Gastroesophageal sphincter (tissue), 4 donors: ENCODE data around the gene RSF1. TPM values are rescaled to one million over a fixed set of nuclear protein-coding genes. Genes with fewer than 3 reads are reported as not detected.

Experiments used
- ATAC-seq: fragments of 150-250 bp; one replicate; pipeline ENCODE4 v1.9.1; 2016; ENCODE audit warnings: mild to moderate bottlenecking, moderate library complexity
- H3K27ac ChIP-seq, 4 donors: fragments of 200-600 bp; sonication (generic) in 3 of 4; 1 replicate in 3 of 4; 2 replicates in 1 of 4; pipeline ENCODE4 v1.5.1; 2016 to 2019
- H3K27me3 ChIP-seq: fragments of 200-600 bp; sonication (generic); one replicate; pipeline ENCODE4 v1.5.1; 2019
- H3K36me3 ChIP-seq, 2 donors: fragments of 200-600 bp; sonication (generic); one replicate each; pipeline ENCODE4 v1.5.1; 2019; ENCODE audit warnings: control low read depth in 1 of 2
- H3K4me1 ChIP-seq, 3 donors: fragments of 200-600 bp; sonication (generic); 1 replicate in 2 of 3; 2 replicates in 1 of 3; pipeline ENCODE4 v1.5.1; 2016 to 2019; ENCODE audit warnings: control low read depth in 2 of 3
- H3K4me3 ChIP-seq, 2 donors: fragments of 200-600 bp; sonication (generic); one replicate each; pipeline ENCODE4 v1.5.1; 2019; ENCODE audit warnings: mild to moderate bottlenecking in 1 of 2, moderate library complexity in 1 of 2
- H3K9me3 ChIP-seq, 3 donors: fragments of 200-600 bp; sonication (generic); one replicate each; pipeline ENCODE4 v1.5.1; 2017 to 2019; ENCODE audit warnings: control low read depth in 2 of 3
- EP300 ChIP-seq: sonication (generic); formaldehyde crosslinking; IDR thresholded peaks from one replicate; pipeline ENCODE4 v1.6.1; 2017; ENCODE audit warnings: antibody characterized with exemption, mild to moderate bottlenecking
- POLR2A ChIP-seq, 2 donors: fragments of 450-650 bp; IDR thresholded peaks; one replicate each; pipeline ENCODE4 v1.6.1; 2017; ENCODE audit warnings: antibody characterized with exemption in 2 of 2, mild to moderate bottlenecking in 2 of 2, moderate library complexity in 1 of 2
- POLR2AphosphoS5 ChIP-seq: sonication (generic); formaldehyde crosslinking; IDR thresholded peaks from one replicate; pipeline ENCODE4 v1.6.1; 2017; ENCODE audit warnings: antibody characterized with exemption
- WGBS, 2 donors: methylation state at CpG; one replicate each; pipeline ENCODE4 v1.1.5; 2018; ENCODE audit warnings: low coverage in 1 of 2; 5-methylcytosine and 5-hydroxymethylcytosine counted together
- total RNA-seq, 4 donors: library from RNA; depleted of rRNA; stranded (reverse); fragments of >200 nt; gene quantifications; one replicate each; pipeline ENCODE4 v1.1.0, GENCODE V29; 2016
- TF ChIP-seq, protein P1 (sequence below), 4 experiments: fragments of 200-600 bp in 2 of 4; fragments of 450-650 bp in 2 of 4; sonication (generic) in 1 of 4; IDR thresholded peaks; one replicate each; pipeline ENCODE4 v1.5.1; 2017 to 2019; ENCODE audit warnings: antibody characterized with exemption in 4 of 4, mild to moderate bottlenecking in 2 of 4, moderate library complexity in 2 of 4

RSF1 gene
- total RNA-seq, 4 donors from 2014 or later, result 63.9 to 99.1 (median 80.8) TPM

DNA sequence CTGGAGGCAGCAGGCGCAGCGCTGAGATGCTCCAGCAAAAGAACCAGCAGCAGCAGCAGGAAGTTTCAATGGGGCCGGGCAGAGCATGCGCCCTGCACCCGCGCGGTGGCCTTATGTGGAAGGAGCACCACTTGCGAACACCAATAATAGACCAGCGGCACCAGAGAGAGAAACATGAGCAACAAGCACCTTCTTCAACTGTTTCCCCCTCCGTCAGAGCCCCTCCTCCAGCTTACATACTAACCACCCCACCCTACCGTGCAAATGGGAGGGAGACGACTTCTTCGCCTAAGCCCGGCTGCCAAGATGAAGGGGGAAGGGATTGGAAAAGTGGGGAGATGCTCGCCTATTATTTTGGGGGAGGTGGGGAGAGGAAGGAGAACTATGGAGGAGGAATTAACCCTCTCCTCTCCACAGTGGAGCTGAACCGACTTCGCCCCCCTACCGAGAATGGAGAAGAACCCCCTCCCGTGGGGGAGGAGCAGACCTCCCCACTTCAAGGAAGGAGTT lies 1.1 kb downstream of the RSF1 start:
- Histone ChIP-seq H3K9me3 (no peaks in the 10 kb centered on the region), H3K27ac (peak overlapping the region; percentile 95 to 99 (median 96)), H3K4me1 (peaks cover 0 to 68% (median 24%) of the 10 kb centered on the region in 3 donors), H3K36me3 (no peaks in the 10 kb centered on the region), H3K4me3 (peak overlapping the region; percentile 98 to 100), H3K27me3 (no peaks in the 10 kb centered on the region)
- ATAC-seq, result peak; percentile 29
- TF ChIP-seq POLR2A (IDR thresholded peaks at IDR 0.05) (no peak), POLR2AphosphoS5 (peak; percentile 69), EP300 (no peak)
- TF ChIP-seq, protein P1, sequence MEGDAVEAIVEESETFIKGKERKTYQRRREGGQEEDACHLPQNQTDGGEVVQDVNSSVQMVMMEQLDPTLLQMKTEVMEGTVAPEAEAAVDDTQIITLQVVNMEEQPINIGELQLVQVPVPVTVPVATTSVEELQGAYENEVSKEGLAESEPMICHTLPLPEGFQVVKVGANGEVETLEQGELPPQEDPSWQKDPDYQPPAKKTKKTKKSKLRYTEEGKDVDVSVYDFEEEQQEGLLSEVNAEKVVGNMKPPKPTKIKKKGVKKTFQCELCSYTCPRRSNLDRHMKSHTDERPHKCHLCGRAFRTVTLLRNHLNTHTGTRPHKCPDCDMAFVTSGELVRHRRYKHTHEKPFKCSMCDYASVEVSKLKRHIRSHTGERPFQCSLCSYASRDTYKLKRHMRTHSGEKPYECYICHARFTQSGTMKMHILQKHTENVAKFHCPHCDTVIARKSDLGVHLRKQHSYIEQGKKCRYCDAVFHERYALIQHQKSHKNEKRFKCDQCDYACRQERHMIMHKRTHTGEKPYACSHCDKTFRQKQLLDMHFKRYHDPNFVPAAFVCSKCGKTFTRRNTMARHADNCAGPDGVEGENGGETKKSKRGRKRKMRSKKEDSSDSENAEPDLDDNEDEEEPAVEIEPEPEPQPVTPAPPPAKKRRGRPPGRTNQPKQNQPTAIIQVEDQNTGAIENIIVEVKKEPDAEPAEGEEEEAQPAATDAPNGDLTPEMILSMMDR (IDR thresholded peaks at IDR 0.05), result peak in 3 of 4 experiments; percentile 40 to 42 (median 42)
- WGBS, 2 donors, result 0% methylated on average over 8 to 13 of the region's 19 CpGs

DNA sequence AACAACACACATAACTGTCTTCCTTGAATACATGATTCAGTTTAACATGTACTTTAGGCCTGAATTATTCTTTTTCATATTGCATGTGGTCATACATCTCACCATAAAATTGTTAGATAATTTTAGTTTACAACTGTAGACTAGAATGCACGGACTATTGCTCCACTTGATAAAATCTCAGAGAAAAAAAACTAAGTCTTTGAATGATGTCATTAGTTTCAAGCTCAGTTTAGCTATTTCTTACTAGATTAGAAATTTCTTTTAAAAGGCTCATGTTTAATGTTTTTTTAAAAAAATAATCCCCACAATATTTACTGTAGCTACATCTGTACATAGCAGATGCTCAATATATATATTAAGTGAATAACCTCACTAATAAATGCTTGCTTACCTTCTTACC lies 5.1 kb downstream of the RSF1 start:
- Histone ChIP-seq H3K4me1 (peaks cover 0 to 51% (median 21%) of the 10 kb centered on the region in 3 donors), H3K4me3 (no peak overlapping the region), H3K27me3 (no peaks in the 10 kb centered on the region), H3K36me3 (no peaks in the 10 kb centered on the region), H3K9me3 (no peaks in the 10 kb centered on the region), H3K27ac (no peak overlapping the region)
- WGBS, 2 donors, result 36 to 58% methylated on average over 1 of the region's 1 CpG
- TF ChIP-seq POLR2A (IDR thresholded peaks at IDR 0.05) (no peak), EP300 (no peak), POLR2AphosphoS5 (no peak)
- TF ChIP-seq, protein P1 (IDR thresholded peaks at IDR 0.05), result no peak
- no peak for ATAC-seq

DNA sequence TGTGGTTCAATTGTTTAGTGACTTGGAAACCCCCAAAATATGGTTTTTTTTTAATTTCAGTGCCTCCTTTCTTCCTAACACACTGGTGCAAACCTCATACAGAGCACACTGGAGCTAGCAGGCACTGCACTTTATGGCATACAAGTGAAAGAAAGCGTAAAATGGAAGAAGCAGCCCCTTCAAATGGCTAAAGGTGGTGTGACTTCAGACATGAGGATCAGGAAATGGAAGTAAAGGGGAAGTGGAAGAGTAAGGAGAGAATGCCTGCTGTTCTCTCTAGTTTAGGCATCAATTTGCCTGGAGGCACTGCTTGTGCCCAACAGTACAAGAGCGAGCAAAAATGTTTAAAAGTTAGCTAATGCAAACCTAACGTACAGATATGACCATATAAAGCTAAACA lies 5.7 kb downstream of the RSF1 start:
- TF ChIP-seq, protein P1 (IDR thresholded peaks at IDR 0.05), result no peak
- TF ChIP-seq EP300 (no peak), POLR2A (IDR thresholded peaks at IDR 0.05) (no peak), POLR2AphosphoS5 (no peak)
- no peak overlapping the region for H3K27ac ChIP-seq
- no peak for ATAC-seq
- peaks cover 0 to 57% (median 21%) of the 10 kb centered on the region in 3 donors for H3K4me1 ChIP-seq
- H3K9me3 ChIP-seq, result no peaks in the 10 kb centered on the region
- no peak overlapping the region for H3K4me3 ChIP-seq
- WGBS, 2 donors, result 93 to 100% methylated on average over 1 to 2 of the region's 3 CpGs
- no peaks in the 10 kb centered on the region for H3K27me3 ChIP-seq
- H3K36me3 ChIP-seq, result no peaks in the 10 kb centered on the region

DNA sequence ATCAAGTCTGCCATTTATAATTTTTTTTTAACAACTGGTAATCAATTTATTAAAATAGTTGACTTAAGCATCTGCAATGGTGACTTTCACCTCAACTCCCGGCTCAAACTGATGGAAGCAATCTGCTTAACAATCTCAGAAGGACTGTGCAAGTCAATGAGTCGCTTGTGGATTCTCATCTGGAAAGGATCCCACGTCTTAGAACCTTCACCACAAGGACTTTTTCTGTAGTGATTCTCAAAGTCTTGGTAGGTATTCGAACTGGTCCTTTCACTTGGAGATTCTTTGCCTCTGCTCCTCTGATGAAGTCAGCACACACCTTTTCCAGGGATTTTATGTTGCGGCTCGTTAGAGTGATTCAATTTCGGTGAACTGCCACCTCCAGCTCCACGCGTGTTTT lies 7.3 kb downstream of the RSF1 start:
- no peak for ATAC-seq
- Histone ChIP-seq H3K27me3 (no peaks in the 10 kb centered on the region), H3K4me1 (peaks cover 0 to 57% (median 13%) of the 10 kb centered on the region in 3 donors)

DNA sequence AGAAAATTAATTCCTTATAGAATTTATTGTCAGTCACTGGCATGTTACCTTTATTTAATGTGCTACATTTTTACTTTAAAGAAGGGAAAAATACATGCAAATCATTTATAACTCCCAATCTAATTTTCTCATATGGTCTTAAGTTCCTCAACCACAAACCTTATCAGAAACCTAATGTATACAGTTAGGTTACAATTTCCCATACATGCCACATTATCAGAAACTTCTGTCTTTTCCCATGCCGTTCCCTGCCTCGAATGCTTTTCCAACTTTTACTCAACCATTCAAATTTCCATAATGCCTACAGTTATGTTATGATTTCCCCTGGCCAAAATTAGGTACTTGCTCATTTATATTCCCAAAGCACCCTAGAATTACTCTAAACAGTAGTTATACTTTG lies 13.5 kb downstream of the RSF1 start:
- Histone ChIP-seq H3K4me1 (peaks cover 0 to 54% (median 0%) of the 10 kb centered on the region in 3 donors), H3K27me3 (no peaks in the 10 kb centered on the region), H3K4me3 (no peak overlapping the region), H3K9me3 (no peaks in the 10 kb centered on the region), H3K27ac (no peak overlapping the region), H3K36me3 (peaks cover 0 to under 1% of the 10 kb centered on the region in 2 donors)
- TF ChIP-seq POLR2A (IDR thresholded peaks at IDR 0.05), result no peak
- TF ChIP-seq POLR2AphosphoS5, result no peak
- TF ChIP-seq, protein P1 (IDR thresholded peaks at IDR 0.05), result no peak
- no peak for TF ChIP-seq EP300
- no peak for ATAC-seq
- 76 to 91% methylated on average over 2 of the region's 2 CpGs for WGBS, 2 donors

More for the DNA sequence above, 7.3 kb downstream of the RSF1 start:
- H3K9me3 ChIP-seq, result no peaks in the 10 kb centered on the region
- WGBS, 2 donors, result 87 to 94% methylated on average over 6 to 9 of the region's 9 CpGs
- H3K27ac ChIP-seq, result no peak overlapping the region
- TF ChIP-seq, protein P1 (IDR thresholded peaks at IDR 0.05), result no peak
- TF ChIP-seq EP300 (no peak), POLR2AphosphoS5 (no peak), POLR2A (IDR thresholded peaks at IDR 0.05) (no peak)
- H3K4me3 ChIP-seq, result no peak overlapping the region
- no peaks in the 10 kb centered on the region for H3K36me3 ChIP-seq
